Adrenal gland (tissue), 5 donors: Measurements from ENCODE around the gene SMCR8.

ENCODE experiments used
- POLR2A ChIP-seq, 2 donors: fragments of 450-650 bp; IDR thresholded peaks; one replicate each; pipeline ENCODE4 v1.6.1; 2017; ENCODE audit warnings: antibody characterized with exemption in 2 of 2, mild to moderate bottlenecking in 2 of 2, moderate library complexity in 1 of 2
- TF ChIP-seq, protein P1 (sequence below), 6 experiments: fragments of 450-650 bp in 4 of 6; fragments of 200-600 bp in 2 of 6; sonication (generic) in 1 of 6; IDR thresholded peaks; 1 replicate in 5 of 6; 2 replicates in 1 of 6; pipeline versions ENCODE4 v1.5.1 to v1.8.0; 2016 to 2021; ENCODE audit warnings: antibody characterized with exemption in 6 of 6, mild to moderate bottlenecking in 2 of 6, moderate library complexity in 1 of 6
- donor health status: DM: no; HTN: no; CAD: no.

DNA sequence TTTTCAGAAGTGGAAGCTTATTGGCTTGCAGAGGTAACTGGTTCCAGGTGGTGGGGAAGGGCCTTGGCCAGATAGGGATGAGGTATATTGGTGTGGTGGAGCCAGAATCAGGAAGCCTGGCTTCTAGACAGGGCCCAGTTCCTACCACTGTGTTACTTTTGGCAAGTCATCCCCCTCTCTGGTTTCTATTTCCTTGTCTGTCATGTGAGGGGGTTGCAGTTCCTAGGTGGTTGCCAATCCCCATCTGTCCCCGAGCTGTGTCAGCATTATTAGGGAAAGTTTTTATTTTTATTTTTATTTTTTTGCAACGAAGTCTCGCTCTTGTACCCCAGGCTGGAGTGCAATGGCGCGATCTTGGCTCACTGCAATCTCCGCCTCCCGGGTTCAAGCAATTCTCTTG is 3.0 kb downstream of the SMCR8 start:
- TF ChIP-seq, protein P1, sequence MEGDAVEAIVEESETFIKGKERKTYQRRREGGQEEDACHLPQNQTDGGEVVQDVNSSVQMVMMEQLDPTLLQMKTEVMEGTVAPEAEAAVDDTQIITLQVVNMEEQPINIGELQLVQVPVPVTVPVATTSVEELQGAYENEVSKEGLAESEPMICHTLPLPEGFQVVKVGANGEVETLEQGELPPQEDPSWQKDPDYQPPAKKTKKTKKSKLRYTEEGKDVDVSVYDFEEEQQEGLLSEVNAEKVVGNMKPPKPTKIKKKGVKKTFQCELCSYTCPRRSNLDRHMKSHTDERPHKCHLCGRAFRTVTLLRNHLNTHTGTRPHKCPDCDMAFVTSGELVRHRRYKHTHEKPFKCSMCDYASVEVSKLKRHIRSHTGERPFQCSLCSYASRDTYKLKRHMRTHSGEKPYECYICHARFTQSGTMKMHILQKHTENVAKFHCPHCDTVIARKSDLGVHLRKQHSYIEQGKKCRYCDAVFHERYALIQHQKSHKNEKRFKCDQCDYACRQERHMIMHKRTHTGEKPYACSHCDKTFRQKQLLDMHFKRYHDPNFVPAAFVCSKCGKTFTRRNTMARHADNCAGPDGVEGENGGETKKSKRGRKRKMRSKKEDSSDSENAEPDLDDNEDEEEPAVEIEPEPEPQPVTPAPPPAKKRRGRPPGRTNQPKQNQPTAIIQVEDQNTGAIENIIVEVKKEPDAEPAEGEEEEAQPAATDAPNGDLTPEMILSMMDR (IDR thresholded peaks at IDR 0.05), result no peak
- no peak for TF ChIP-seq POLR2A (IDR thresholded peaks at IDR 0.05)
